Measurements from ENCODE around the gene TTYH3. TPM values are rescaled to one million over a fixed set of nuclear protein-coding genes. Genes with fewer than 3 reads are reported as not detected.

Gene TTYH3
- total RNA-seq, 1 experiment from 2014 or later = 122 TPM

DNA sequence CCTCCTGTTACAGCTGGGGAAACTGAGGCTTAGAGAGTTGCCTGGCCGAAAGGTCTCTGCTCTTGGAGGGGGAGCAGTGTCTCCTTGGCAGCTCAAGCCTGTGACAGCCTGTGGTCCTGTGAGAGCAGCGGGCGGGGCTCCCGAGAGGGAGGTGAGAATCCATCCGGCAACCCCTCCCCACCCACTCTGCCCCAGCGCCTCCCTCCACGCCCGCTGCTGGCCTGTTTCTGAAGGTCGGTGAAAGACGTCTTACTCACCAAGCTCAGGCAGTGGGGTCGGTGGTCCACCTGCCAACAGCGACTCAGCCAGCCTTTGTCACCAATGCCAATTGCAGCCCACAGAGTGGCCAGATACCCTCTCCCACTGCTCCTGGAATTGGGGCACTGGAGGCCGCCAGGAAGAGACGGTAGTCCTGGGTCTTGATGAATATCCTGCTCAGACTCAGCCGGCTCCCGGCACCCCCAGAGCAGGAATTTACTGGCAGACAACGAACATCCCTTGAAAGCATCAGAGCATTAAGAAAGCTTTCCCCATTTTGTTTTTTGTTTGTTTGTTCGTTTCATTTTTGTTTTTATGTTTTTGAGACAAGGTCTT is 7.4 kb upstream of the TTYH3 start:
- Histone ChIP-seq H3K14ac (ENCODE audit: insufficient read depth, low read length) (no peak overlapping the region), H2BK20ac (ENCODE audit: low read depth, low read length, poor library complexity, severe bottlenecking) (no peak overlapping the region), H3K18ac (ENCODE audit: insufficient read length, low read depth, low read length) (no peak overlapping the region), H3K9ac (ENCODE audit: extremely low read depth, insufficient read length, low read length) (no peak overlapping the region), H4K20me1 (ENCODE audit: control insufficient read depth, insufficient read depth, insufficient read length) (no peaks in the 10 kb centered on the region), H2BK5ac (ENCODE audit: insufficient read length, low read length) (no peak overlapping the region), H4K91ac (ENCODE audit: insufficient read length, low read depth, low read length) (no peak overlapping the region), H4K5ac (ENCODE audit: insufficient read length, low read depth, low read length) (no peak overlapping the region), H3T11ph (ENCODE audit: low read length) (no peak overlapping the region), H2BK12ac (ENCODE audit: insufficient read length, low read depth, low read length) (no peak overlapping the region), H3K4me1 (ENCODE audit: insufficient read depth, low read length) (peaks cover 2% of the 10 kb centered on the region; the same call in 1 of the 2 replicates), H3K4ac (ENCODE audit: low read depth, low read length) (no peak overlapping the region), H2AFZ (ENCODE audit: low read length) (no peak overlapping the region), H3K9me3 (ENCODE audit: control insufficient read depth, low read depth, low read length) (no peaks in the 10 kb centered on the region), H3K56ac (ENCODE audit: insufficient read length, low read depth, low read length) (no peak overlapping the region), H3K79me2 (ENCODE audit: insufficient read depth, low read length) (no peaks in the 10 kb centered on the region), H2BK120ac (ENCODE audit: low read depth, low read length, poor library complexity, severe bottlenecking) (no peak overlapping the region), H3K27me3 (ENCODE audit: insufficient read depth, low read length) (no peaks in the 10 kb centered on the region), H3K23me2 (ENCODE audit: insufficient read length, low read depth, low read length, poor library complexity, severe bottlenecking) (no peaks in the 10 kb centered on the region), H3K23ac (ENCODE audit: insufficient read length, low read depth, low read length) (no peak overlapping the region), H2AK5ac (ENCODE audit: insufficient read length, low read length) (no peak overlapping the region), H3K27ac (ENCODE audit: insufficient read length, low read depth, low read length) (no peak overlapping the region), H3K79me1 (ENCODE audit: insufficient read depth, low read depth, low read length, poor library complexity, severe bottlenecking) (no peaks in the 10 kb centered on the region), H4K8ac (replicated peaks; ENCODE audit: insufficient read length, low read depth, low read length) (no peak overlapping the region), H2BK15ac (ENCODE audit: low read depth, low read length) (no peak overlapping the region), H3K4me2 (ENCODE audit: insufficient read depth, insufficient read length, low read length) (no peak overlapping the region)
- no CpG with 5 or more reads among the region's 18 CpGs for WGBS (ENCODE audit: extremely low coverage, insufficient read length, low lambda C conversion rate)
- no peak for DNase-seq
- peaks cover 11 to 24% of the 10 kb centered on the region in 2 experiments for H3K4me1 Mint-ChIP-seq
- H3K9me3 Mint-ChIP-seq = no peaks in the 10 kb centered on the region
- no peak overlapping the region for H3K4me3 Mint-ChIP-seq
- TF ChIP-seq, protein P1, sequence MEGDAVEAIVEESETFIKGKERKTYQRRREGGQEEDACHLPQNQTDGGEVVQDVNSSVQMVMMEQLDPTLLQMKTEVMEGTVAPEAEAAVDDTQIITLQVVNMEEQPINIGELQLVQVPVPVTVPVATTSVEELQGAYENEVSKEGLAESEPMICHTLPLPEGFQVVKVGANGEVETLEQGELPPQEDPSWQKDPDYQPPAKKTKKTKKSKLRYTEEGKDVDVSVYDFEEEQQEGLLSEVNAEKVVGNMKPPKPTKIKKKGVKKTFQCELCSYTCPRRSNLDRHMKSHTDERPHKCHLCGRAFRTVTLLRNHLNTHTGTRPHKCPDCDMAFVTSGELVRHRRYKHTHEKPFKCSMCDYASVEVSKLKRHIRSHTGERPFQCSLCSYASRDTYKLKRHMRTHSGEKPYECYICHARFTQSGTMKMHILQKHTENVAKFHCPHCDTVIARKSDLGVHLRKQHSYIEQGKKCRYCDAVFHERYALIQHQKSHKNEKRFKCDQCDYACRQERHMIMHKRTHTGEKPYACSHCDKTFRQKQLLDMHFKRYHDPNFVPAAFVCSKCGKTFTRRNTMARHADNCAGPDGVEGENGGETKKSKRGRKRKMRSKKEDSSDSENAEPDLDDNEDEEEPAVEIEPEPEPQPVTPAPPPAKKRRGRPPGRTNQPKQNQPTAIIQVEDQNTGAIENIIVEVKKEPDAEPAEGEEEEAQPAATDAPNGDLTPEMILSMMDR (conservative IDR thresholded peaks at IDR 0.05) = no peak
- H3K27me3 Mint-ChIP-seq (ENCODE audit: low read depth) = peaks cover 2% of the 10 kb centered on the region
- H3K27ac Mint-ChIP-seq = peak overlapping the region in 1 of 3 experiments; percentile 65; a peak in 2 of 7 replicates
- H3K36me3 Mint-ChIP-seq (ENCODE audit: insufficient read depth in 1 of 3, low read depth in 3 of 3) = no peaks in the 10 kb centered on the region; a peak in 1 of 7 replicates
